CD8-positive, alpha-beta memory T cell (primary cell): ENCODE data around the gene CSMD2. TPM values are rescaled to one million over a fixed set of nuclear protein-coding genes. Genes with fewer than 3 reads are reported as not detected.

Experiments used
- CTCF ChIA-PET: fragments of 350-600 bp; sonication (Branson Sonifier 250); formaldehyde crosslinking; loops from one replicate; lab custom pipeline; 2021; ENCODE audit warnings: antibody characterized with exemption; lab: Charles Lee
- POLR2A ChIA-PET: fragments of 350-600 bp; sonication (Branson Sonifier 250); formaldehyde crosslinking; loops from one replicate; lab custom pipeline; 2021; ENCODE audit warnings: antibody characterized with exemption; lab: Charles Lee
- DNase-seq, 5 donors: peaks; one replicate each; pipeline versions ENCODE4 v3.0.0 to v3.0.0-alpha.2; 2020 to 2022; ENCODE audit warnings: mixed read lengths in 1 of 5
- H3K27ac ChIP-seq: one replicate; pipeline ENCODE4 v1.7.0; 2013; ENCODE audit warnings: low read depth, mild to moderate bottlenecking, low read length, moderate library complexity
- H3K27me3 ChIP-seq: 2 replicates; pipeline ENCODE4 v1.7.0; 2013; ENCODE audit warnings: low read length, mild to moderate bottlenecking; ENCODE audit not compliant: insufficient read depth, poor library complexity, severe bottlenecking
- H3K36me3 ChIP-seq: 2 replicates; pipeline ENCODE4 v1.7.0; 2013; ENCODE audit warnings: mild to moderate bottlenecking, low read length, moderate library complexity; ENCODE audit not compliant: insufficient read depth
- H3K4me1 ChIP-seq: 2 replicates; pipeline ENCODE4 v1.7.0; 2013; ENCODE audit warnings: mild to moderate bottlenecking, low read length, moderate library complexity; ENCODE audit not compliant: insufficient read depth
- H3K4me3 ChIP-seq: 2 replicates; pipeline ENCODE4 v1.7.0; 2013; ENCODE audit warnings: mild to moderate bottlenecking, low read length
- H3K9me3 ChIP-seq: 2 replicates; pipeline ENCODE4 v1.7.0; 2013; ENCODE audit warnings: mild to moderate bottlenecking, low read length
- H3K27ac Mint-ChIP-seq, 8 donors: one replicate each; pipeline ENCODE4 v1.8.0; 2020 to 2021; ENCODE audit warnings: mixed read lengths in 8 of 8, mild to moderate bottlenecking in 6 of 8, inconsistent platforms in 3 of 8, moderate library complexity in 3 of 8
- H3K27me3 Mint-ChIP-seq, 2 donors: one replicate each; pipeline ENCODE4 v1.8.0; 2020 to 2021; ENCODE audit warnings: mixed read lengths in 2 of 2, mild to moderate bottlenecking in 1 of 2, moderate library complexity in 1 of 2
- H3K36me3 Mint-ChIP-seq, 3 donors: one replicate each; pipeline ENCODE4 v1.8.0; 2020 to 2021; ENCODE audit warnings: mixed read lengths in 3 of 3, inconsistent platforms in 1 of 3, mild to moderate bottlenecking in 1 of 3
- H3K4me1 Mint-ChIP-seq, 3 donors: one replicate each; pipeline ENCODE4 v1.8.0; 2020 to 2021; ENCODE audit warnings: mixed read lengths in 3 of 3, inconsistent platforms in 1 of 3, mild to moderate bottlenecking in 1 of 3
- H3K4me3 Mint-ChIP-seq, 7 donors: one replicate each; pipeline ENCODE4 v1.8.0; 2020 to 2021; ENCODE audit warnings: mixed read lengths in 7 of 7, mild to moderate bottlenecking in 6 of 7, moderate library complexity in 4 of 7, inconsistent platforms in 2 of 7
- H3K9me3 Mint-ChIP-seq, 5 donors: one replicate each; pipeline ENCODE4 v1.8.0; 2020 to 2022; ENCODE audit warnings: mixed read lengths in 5 of 5, mild to moderate bottlenecking in 3 of 5, moderate library complexity in 2 of 5, inconsistent platforms in 1 of 5
- polyA plus RNA-seq: library from polyadenylated mRNA; unstranded; fragments of 300-500 nt; fragmentation: Illumina TruSeq; gene quantifications from one replicate; pipeline ENCODE4 v1.2.3, GENCODE V29; 2021
- total RNA-seq, 2 experiments: library from RNA; stranded (reverse); gene quantifications; one replicate each; pipeline ENCODE4 v1.2.3, GENCODE V29; 2021

The CSMD2 gene
- total and polyA plus RNA-seq, 3 experiments from 2014 or later: not detected

- H3K4me1 ChIP-seq: no peaks in the 10 kb centered on the region
- DNase-seq: no peak
- no peak overlapping the region for H3K4me3 ChIP-seq
- H3K27ac ChIP-seq: no peak overlapping the region
- ChIA-PET CTCF (no interaction called here), POLR2A (no interaction called here)
- no peak overlapping the region for H3K27ac Mint-ChIP-seq
- H3K27me3 Mint-ChIP-seq: peaks cover 2 to 7% of the 10 kb centered on the region in 2 donors
- H3K9me3 ChIP-seq: no peaks in the 10 kb centered on the region
- no peak overlapping the region for H3K4me3 Mint-ChIP-seq
- H3K27me3 ChIP-seq: no peaks in the 10 kb centered on the region
- no peaks in the 10 kb centered on the region for H3K4me1 Mint-ChIP-seq
- no peaks in the 10 kb centered on the region for H3K36me3 Mint-ChIP-seq
- peaks cover 0 to 2% (median 0%) of the 10 kb centered on the region in 5 donors for H3K9me3 Mint-ChIP-seq
- no peaks in the 10 kb centered on the region for H3K36me3 ChIP-seq
Measured at GRCh38 chr1:33966346-33967141, 198.5 kb downstream of the CSMD2 start.

- no peaks in the 10 kb centered on the region for H3K27me3 ChIP-seq
Measured at GRCh38 chr1:33965086-33965485, 199.9 kb downstream of the CSMD2 start.

GRCh38 chr1:33962061-33962460 is 203.0 kb downstream of the CSMD2 start:
- DNase-seq: no peak
- H3K27me3 ChIP-seq: no peaks in the 10 kb centered on the region
- Mint-ChIP-seq H3K4me1 (no peaks in the 10 kb centered on the region), H3K27me3 (peaks cover 0 to 6% of the 10 kb centered on the region in 2 donors), H3K27ac (no peak overlapping the region), H3K36me3 (no peaks in the 10 kb centered on the region), H3K4me3 (no peak overlapping the region), H3K9me3 (peaks cover 0 to 1% (median 0%) of the 10 kb centered on the region in 5 donors)
- H3K36me3 ChIP-seq: no peaks in the 10 kb centered on the region
- CTCF ChIA-PET: no interaction called here
- H3K4me3 ChIP-seq: no peak overlapping the region
- H3K27ac ChIP-seq: no peak overlapping the region
- H3K9me3 ChIP-seq: no peaks in the 10 kb centered on the region
- no peaks in the 10 kb centered on the region for H3K4me1 ChIP-seq
- POLR2A ChIA-PET: no interaction called here

More at GRCh38 chr1:33965086-33965485, 199.9 kb downstream of the CSMD2 start:
- Histone ChIP-seq H3K36me3 (no peaks in the 10 kb centered on the region), H3K4me3 (no peak overlapping the region), H3K27ac (no peak overlapping the region), H3K4me1 (no peaks in the 10 kb centered on the region), H3K9me3 (no peaks in the 10 kb centered on the region)
- no peak for DNase-seq
- ChIA-PET POLR2A (no interaction called here), CTCF (no interaction called here)
- no peak overlapping the region for H3K4me3 Mint-ChIP-seq
- no peaks in the 10 kb centered on the region for H3K4me1 Mint-ChIP-seq
- H3K36me3 Mint-ChIP-seq: no peaks in the 10 kb centered on the region
- peaks cover 0 to 1% (median 0%) of the 10 kb centered on the region in 5 donors for H3K9me3 Mint-ChIP-seq
- peaks cover 2 to 6% of the 10 kb centered on the region in 2 donors for H3K27me3 Mint-ChIP-seq
- no peak overlapping the region for H3K27ac Mint-ChIP-seq

GRCh38 chr1:33960188-33960895 is 204.7 kb downstream of the CSMD2 start:
- Mint-ChIP-seq H3K9me3 (no peaks in the 10 kb centered on the region), H3K4me3 (no peak overlapping the region), H3K36me3 (no peaks in the 10 kb centered on the region), H3K27me3 (peaks cover 2 to 5% of the 10 kb centered on the region in 2 donors), H3K4me1 (no peaks in the 10 kb centered on the region), H3K27ac (no peak overlapping the region)
- ChIA-PET POLR2A (no interaction called here), CTCF (no interaction called here)
- no peaks in the 10 kb centered on the region for H3K36me3 ChIP-seq
- no peaks in the 10 kb centered on the region for H3K27me3 ChIP-seq
- H3K9me3 ChIP-seq: no peaks in the 10 kb centered on the region
- no peak overlapping the region for H3K27ac ChIP-seq
- no peak overlapping the region for H3K4me3 ChIP-seq
- no peak for DNase-seq
- H3K4me1 ChIP-seq: no peaks in the 10 kb centered on the region

- Mint-ChIP-seq H3K4me3 (no peak overlapping the region), H3K36me3 (no peaks in the 10 kb centered on the region)
- POLR2A ChIA-PET: no interaction called here
Measured at GRCh38 chr1:33957854-33958253, 207.2 kb downstream of the CSMD2 start.

GRCh38 chr1:33955096-33955495 is 209.9 kb downstream of the CSMD2 start:
- Histone ChIP-seq H3K36me3 (no peaks in the 10 kb centered on the region), H3K9me3 (no peaks in the 10 kb centered on the region), H3K27me3 (peaks cover 5% of the 10 kb centered on the region), H3K4me1 (no peaks in the 10 kb centered on the region), H3K4me3 (no peak overlapping the region), H3K27ac (no peak overlapping the region)
- ChIA-PET CTCF (no interaction called here), POLR2A (no interaction called here)
- Mint-ChIP-seq H3K36me3 (no peaks in the 10 kb centered on the region), H3K27ac (no peak overlapping the region), H3K9me3 (no peaks in the 10 kb centered on the region), H3K4me1 (no peaks in the 10 kb centered on the region), H3K27me3 (peaks cover 0 to 7% of the 10 kb centered on the region in 2 donors), H3K4me3 (no peak overlapping the region)
- DNase-seq: no peak

More at GRCh38 chr1:33957854-33958253, 207.2 kb downstream of the CSMD2 start:
- no peak for DNase-seq
- Histone ChIP-seq H3K9me3 (no peaks in the 10 kb centered on the region), H3K4me3 (no peak overlapping the region), H3K27ac (no peak overlapping the region), H3K36me3 (no peaks in the 10 kb centered on the region), H3K27me3 (peaks cover 5% of the 10 kb centered on the region), H3K4me1 (no peaks in the 10 kb centered on the region)
- CTCF ChIA-PET: no interaction called here
- Mint-ChIP-seq H3K9me3 (no peaks in the 10 kb centered on the region), H3K27ac (no peak overlapping the region), H3K27me3 (peaks cover 3 to 7% of the 10 kb centered on the region in 2 donors), H3K4me1 (no peaks in the 10 kb centered on the region)

GRCh38 chr1:33949570-33949969 is 215.5 kb downstream of the CSMD2 start:
- no peaks in the 10 kb centered on the region for H3K36me3 ChIP-seq
- H3K4me3 ChIP-seq: no peak overlapping the region
- H3K27me3 ChIP-seq: peaks cover 5% of the 10 kb centered on the region
- CTCF ChIA-PET: no interaction called here
- H3K27ac Mint-ChIP-seq: no peak overlapping the region
- H3K9me3 Mint-ChIP-seq: no peaks in the 10 kb centered on the region
- no peak overlapping the region for H3K27ac ChIP-seq
- H3K9me3 ChIP-seq: no peaks in the 10 kb centered on the region
- H3K4me1 Mint-ChIP-seq: no peaks in the 10 kb centered on the region
- no peaks in the 10 kb centered on the region for H3K4me1 ChIP-seq
- no peak for DNase-seq
- H3K4me3 Mint-ChIP-seq: no peak overlapping the region
- H3K36me3 Mint-ChIP-seq: no peaks in the 10 kb centered on the region
- H3K27me3 Mint-ChIP-seq: peaks cover 0 to 4% of the 10 kb centered on the region in 2 donors
- POLR2A ChIA-PET: no interaction called here

- CTCF ChIA-PET: no interaction called here
- POLR2A ChIA-PET: no interaction called here
- H3K27me3 Mint-ChIP-seq: peaks cover 0 to under 1% of the 10 kb centered on the region in 2 donors
- no peaks in the 10 kb centered on the region for H3K9me3 ChIP-seq
- no peak overlapping the region for H3K4me3 Mint-ChIP-seq
- no peaks in the 10 kb centered on the region for H3K27me3 ChIP-seq
- H3K9me3 Mint-ChIP-seq: no peaks in the 10 kb centered on the region
- H3K4me1 Mint-ChIP-seq: no peaks in the 10 kb centered on the region
- no peak overlapping the region for H3K4me3 ChIP-seq
- no peak for DNase-seq
- H3K36me3 Mint-ChIP-seq: no peaks in the 10 kb centered on the region
- no peaks in the 10 kb centered on the region for H3K36me3 ChIP-seq
- H3K4me1 ChIP-seq: no peaks in the 10 kb centered on the region
- no peak overlapping the region for H3K27ac ChIP-seq
- H3K27ac Mint-ChIP-seq: no peak overlapping the region
Measured at GRCh38 chr1:33948291-33948690, 216.7 kb downstream of the CSMD2 start.
